CD4-positive, CD25-positive, alpha-beta regulatory T cell (primary cell): ENCODE results near the gene KANSL3. TPM values are rescaled to one million over a fixed set of nuclear protein-coding genes. Genes with fewer than 3 reads are reported as not detected.

ENCODE experiments used
- ATAC-seq, 2 donors: fragments of 150-1000 bp; cut with Tn5 transposase; one replicate each; pipeline ENCODE4 v1.10.0; 2021; ENCODE audit warnings: low read depth in 2 of 2, moderate number of reproducible peaks in 2 of 2, moderate library complexity in 1 of 2
- DNase-seq, 3 donors: peaks; one replicate each; pipeline versions ENCODE4 v3.0.0 to v3.0.0-alpha.2; 2012 to 2022; ENCODE audit warnings: mixed read lengths in 1 of 3
- H3K27ac ChIP-seq: one replicate; pipeline ENCODE4 v1.7.0; 2013; ENCODE audit warnings: mild to moderate bottlenecking, low read length; ENCODE audit not compliant: insufficient read depth, poor library complexity, severe bottlenecking
- H3K27me3 ChIP-seq: one replicate; pipeline ENCODE4 v1.7.0; 2013; ENCODE audit warnings: low read length; ENCODE audit not compliant: control insufficient read depth, insufficient read depth
- H3K36me3 ChIP-seq: one replicate; pipeline ENCODE4 v1.7.0; 2013; ENCODE audit warnings: mild to moderate bottlenecking, low read length, moderate library complexity; ENCODE audit not compliant: control insufficient read depth, insufficient read depth
- H3K4me1 ChIP-seq: 2 replicates; pipeline ENCODE4 v1.7.0; 2013; ENCODE audit warnings: mild to moderate bottlenecking, low read length; ENCODE audit not compliant: insufficient read depth, control insufficient read depth, poor library complexity, severe bottlenecking
- H3K4me3 ChIP-seq: one replicate; pipeline ENCODE4 v1.7.0; 2013; ENCODE audit warnings: low read depth, mild to moderate bottlenecking, low read length, moderate library complexity
- H3K9me3 ChIP-seq, 2 experiments: 1 replicate in 1 of 2; 2 replicates in 1 of 2; pipeline ENCODE4 v1.7.0; 2013; ENCODE audit warnings: low read length in 2 of 2, mild to moderate bottlenecking in 1 of 2, moderate library complexity in 1 of 2; ENCODE audit not compliant: control insufficient read depth in 2 of 2
- H3K27ac Mint-ChIP-seq, 3 donors: one replicate each; pipeline ENCODE4 v1.8.0; 2020 to 2022; ENCODE audit warnings: mild to moderate bottlenecking in 3 of 3, mixed read lengths in 3 of 3, moderate library complexity in 2 of 3
- H3K27me3 Mint-ChIP-seq: one replicate; pipeline ENCODE4 v1.8.0; 2022; ENCODE audit warnings: mild to moderate bottlenecking, mixed read lengths
- H3K36me3 Mint-ChIP-seq: one replicate; pipeline ENCODE4 v1.8.0; 2020; ENCODE audit warnings: mixed read lengths
- H3K4me1 Mint-ChIP-seq, 4 donors: one replicate each; pipeline ENCODE4 v1.8.0; 2020 to 2022; ENCODE audit warnings: mixed read lengths in 4 of 4, mild to moderate bottlenecking in 1 of 4
- H3K4me3 Mint-ChIP-seq, 4 donors: one replicate each; pipeline ENCODE4 v1.8.0; 2020 to 2022; ENCODE audit warnings: mild to moderate bottlenecking in 4 of 4, mixed read lengths in 4 of 4, moderate library complexity in 3 of 4
- H3K9me3 Mint-ChIP-seq, 7 donors: one replicate each; pipeline ENCODE4 v1.8.0; 2020 to 2022; ENCODE audit warnings: mixed read lengths in 7 of 7, mild to moderate bottlenecking in 3 of 7, moderate library complexity in 2 of 7
- polyA plus RNA-seq, 4 donors: library from polyadenylated mRNA; unstranded; fragments of 300-500 nt; fragmentation: Illumina TruSeq; gene quantifications; one replicate each; pipeline ENCODE4 v1.2.3, GENCODE V29; 2021
- total RNA-seq: library from RNA; stranded (reverse); gene quantifications from one replicate; pipeline ENCODE4 v1.2.3, GENCODE V29; 2022

Gene KANSL3
- total RNA-seq (55.6 TPM), polyA plus RNA-seq (10 to 100 TPM; 11.2 to 17.9 (median 13.6) TPM)

DNA sequence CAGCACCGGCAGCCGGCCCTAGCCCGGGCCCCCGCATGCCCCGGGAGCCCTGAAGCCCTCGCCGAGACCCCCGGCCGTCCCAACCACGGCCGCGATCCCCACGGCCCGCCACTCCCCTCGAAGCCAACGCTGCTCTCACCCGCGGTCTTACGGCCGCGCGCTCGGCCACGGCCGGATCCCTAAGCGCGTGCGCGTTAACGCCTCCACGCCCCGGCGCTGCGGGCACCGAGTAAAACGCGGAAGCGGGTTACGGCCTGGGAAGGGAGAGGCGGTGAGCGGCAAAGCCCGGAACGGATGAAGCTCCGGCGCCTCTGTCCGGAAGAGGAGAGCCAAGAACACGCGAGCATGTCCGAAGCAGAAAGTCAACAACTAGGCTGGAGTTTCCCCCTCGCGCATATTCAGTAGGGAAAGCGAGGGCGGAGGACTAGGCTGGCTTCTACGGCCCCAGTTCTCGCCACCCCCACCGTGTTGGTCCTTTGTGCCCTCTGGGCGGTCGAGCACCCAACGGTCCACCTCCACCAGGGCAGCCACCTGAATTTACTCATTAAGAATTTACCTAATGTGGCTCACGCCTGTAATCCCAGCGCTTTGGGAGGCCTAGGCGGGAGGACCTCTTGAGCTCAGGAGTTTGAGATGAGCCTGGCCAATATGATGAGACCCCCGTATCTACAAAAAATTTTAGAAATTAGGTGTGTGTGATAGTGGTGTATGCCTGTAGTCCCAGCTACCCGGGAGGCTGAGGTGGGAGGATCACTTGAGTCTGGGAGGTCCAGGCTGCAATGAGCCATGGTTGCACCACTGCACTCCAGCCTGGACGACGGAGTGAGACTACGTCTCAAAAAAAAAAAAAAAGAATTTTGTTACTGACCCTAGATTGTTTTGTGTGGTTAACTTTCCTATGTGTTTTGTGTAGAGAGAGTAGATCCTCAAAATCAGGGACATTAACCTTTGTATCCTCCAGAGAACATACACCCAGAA lies at the start of gene KANSL3:
Gene KANSL3 (minus strand): TSS at position 169 of the 978 bp plus-strand sequence. CDS start 1,177 bp downstream, outside the sequence.
- no peaks in the 10 kb centered on the region for H3K27me3 ChIP-seq
- ATAC-seq (peak; percentile 85 to 90), DNase-seq (peak; percentile 81 to 95 (median 91))
- H3K36me3 ChIP-seq: peaks cover 12% of the 10 kb centered on the region
- peak within 1 kb of the TSS; percentile 87 to 97 (median 93) for H3K27ac Mint-ChIP-seq
- H3K4me3 ChIP-seq: peak within 1 kb of the TSS; percentile 91
- H3K27ac ChIP-seq: peak within 1 kb of the TSS; percentile 82
- peak within 1 kb of the TSS; percentile 94 to 96 (median 94) for H3K4me3 Mint-ChIP-seq
- peaks cover 23% of the 10 kb centered on the region for H3K27me3 Mint-ChIP-seq
- H3K4me1 Mint-ChIP-seq: peaks cover 13 to 49% (median 38%) of the 10 kb centered on the region in 4 donors
- peaks cover 39% of the 10 kb centered on the region for H3K4me1 ChIP-seq
- H3K9me3 ChIP-seq: no peaks in the 10 kb centered on the region
- no peaks in the 10 kb centered on the region for H3K9me3 Mint-ChIP-seq
- peaks cover 11% of the 10 kb centered on the region for H3K36me3 Mint-ChIP-seq

DNA sequence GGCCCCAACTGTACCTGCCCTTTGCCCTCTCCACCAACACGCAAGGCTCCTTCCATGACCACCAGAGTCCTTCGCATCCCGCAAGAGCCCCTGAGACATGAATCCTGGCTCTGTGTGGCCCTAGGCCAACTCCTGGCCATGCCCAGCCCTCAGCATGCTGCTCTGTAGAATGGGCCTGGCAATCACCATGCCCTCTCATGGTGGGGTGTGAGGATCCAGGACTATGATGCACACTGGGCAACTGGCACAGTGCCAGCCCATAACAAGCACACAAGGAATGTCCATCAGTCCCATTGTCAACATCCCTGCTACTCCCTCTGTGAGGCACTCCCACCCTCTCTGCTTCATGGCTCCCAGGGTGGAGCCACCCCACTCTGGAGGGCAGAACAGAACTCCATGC lies 49.2 kb upstream of the KANSL3 start:
- H3K9me3 ChIP-seq: no peaks in the 10 kb centered on the region
- Mint-ChIP-seq H3K4me1 (no peaks in the 10 kb centered on the region), H3K27me3 (peaks cover 4% of the 10 kb centered on the region), H3K27ac (no peak overlapping the region), H3K4me3 (no peak overlapping the region), H3K9me3 (peaks cover 0 to 2% (median 0%) of the 10 kb centered on the region in 7 donors), H3K36me3 (no peaks in the 10 kb centered on the region)
- H3K4me1 ChIP-seq: no peaks in the 10 kb centered on the region
- no peak overlapping the region for H3K4me3 ChIP-seq
- no peaks in the 10 kb centered on the region for H3K27me3 ChIP-seq
- DNase-seq (no peak), ATAC-seq (no peak)
- H3K36me3 ChIP-seq: no peaks in the 10 kb centered on the region
- no peak overlapping the region for H3K27ac ChIP-seq

DNA sequence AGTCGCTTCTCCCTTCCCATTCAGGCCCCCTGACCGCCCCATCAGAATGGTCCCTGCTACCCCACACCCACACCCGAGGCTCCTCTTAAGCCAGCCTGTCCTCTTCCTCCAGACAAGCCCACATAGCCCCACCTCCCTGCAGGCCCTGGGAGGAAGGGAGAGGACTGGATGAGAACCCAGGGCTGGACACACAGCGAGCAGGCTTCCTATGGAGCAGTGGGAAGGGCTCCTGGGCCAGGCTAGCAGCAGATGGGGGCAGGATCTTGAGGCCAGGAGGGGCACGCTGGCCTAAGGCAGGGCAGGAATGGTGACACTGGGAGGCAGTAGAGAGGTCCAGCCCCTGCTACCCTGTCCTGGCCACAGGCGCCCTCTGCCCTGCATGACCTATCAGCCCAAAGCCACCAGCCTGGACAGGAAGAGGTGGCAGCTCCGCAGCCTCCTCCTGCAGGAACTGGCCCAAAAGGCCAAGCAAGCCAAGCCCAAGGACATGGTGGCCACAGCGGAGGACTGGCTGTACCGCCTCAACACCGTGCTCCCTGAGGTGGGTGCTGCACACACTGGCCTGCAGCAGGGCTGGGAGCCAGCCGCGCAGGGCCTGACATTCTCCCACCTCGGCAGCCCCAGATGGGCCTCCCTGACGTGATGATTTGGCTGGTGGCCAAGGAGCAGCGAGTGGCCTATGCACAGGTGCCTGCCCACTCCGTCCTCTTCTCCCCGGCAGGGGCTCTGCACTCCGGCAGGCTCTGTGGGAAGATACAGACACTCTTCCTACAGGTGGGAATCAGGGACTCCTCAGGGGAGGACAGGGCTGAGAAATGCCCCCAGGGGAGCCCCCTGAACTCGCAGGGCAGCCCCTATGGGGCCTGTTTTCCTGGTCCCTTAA lies 47.7 kb upstream of the KANSL3 start:
- Histone ChIP-seq H3K27me3 (no peaks in the 10 kb centered on the region), H3K27ac (no peak overlapping the region), H3K9me3 (no peaks in the 10 kb centered on the region), H3K4me1 (no peaks in the 10 kb centered on the region), H3K36me3 (no peaks in the 10 kb centered on the region), H3K4me3 (no peak overlapping the region)
- Mint-ChIP-seq H3K27me3 (peaks cover 4% of the 10 kb centered on the region), H3K4me3 (no peak overlapping the region), H3K27ac (no peak overlapping the region), H3K4me1 (no peaks in the 10 kb centered on the region), H3K36me3 (no peaks in the 10 kb centered on the region), H3K9me3 (peaks cover 0 to 2% (median 0%) of the 10 kb centered on the region in 7 donors)
- no peak for DNase-seq
- ATAC-seq: no peak

DNA sequence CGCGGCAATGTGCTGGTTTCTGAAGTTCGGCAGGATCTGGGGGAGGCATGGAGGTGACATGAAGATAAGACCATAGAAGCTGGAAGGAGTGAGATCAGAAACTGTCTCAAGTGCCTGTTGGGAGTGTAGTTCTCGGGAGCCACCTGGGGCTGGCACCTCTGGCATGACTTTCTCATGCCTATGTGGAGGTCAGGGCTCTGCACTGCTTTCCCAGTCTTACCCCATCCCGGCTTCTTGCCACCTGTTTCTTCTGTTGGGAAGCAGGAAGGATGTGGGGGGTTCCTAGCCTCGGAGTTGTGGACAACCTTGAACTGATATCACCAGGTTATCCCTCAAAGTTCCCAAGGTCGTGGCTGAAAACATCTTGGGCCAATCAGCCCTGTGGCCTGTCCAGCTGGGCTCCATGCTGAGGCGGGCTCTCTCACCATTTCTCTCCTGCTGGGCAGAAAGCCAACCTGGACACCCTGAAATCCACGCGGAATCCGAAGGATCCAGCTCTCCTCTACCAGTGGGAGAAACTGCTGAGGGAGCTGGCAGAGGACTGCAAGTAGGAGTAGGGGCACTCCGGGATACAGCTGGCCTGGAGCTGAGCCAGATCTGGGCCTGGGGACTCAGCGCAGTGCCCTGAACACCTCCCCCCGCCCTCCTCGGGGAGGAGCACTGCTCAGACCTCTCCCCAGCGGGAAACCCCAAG lies 46.9 kb upstream of the KANSL3 start:
- Mint-ChIP-seq H3K36me3 (no peaks in the 10 kb centered on the region), H3K27ac (no peak overlapping the region), H3K27me3 (peaks cover 10% of the 10 kb centered on the region), H3K4me1 (no peaks in the 10 kb centered on the region), H3K9me3 (peaks cover 0 to 2% (median 0%) of the 10 kb centered on the region in 7 donors), H3K4me3 (no peak overlapping the region)
- no peak for DNase-seq
- Histone ChIP-seq H3K9me3 (no peaks in the 10 kb centered on the region), H3K4me1 (no peaks in the 10 kb centered on the region), H3K36me3 (no peaks in the 10 kb centered on the region), H3K27me3 (no peaks in the 10 kb centered on the region), H3K27ac (no peak overlapping the region), H3K4me3 (no peak overlapping the region)
- no peak for ATAC-seq

DNA sequence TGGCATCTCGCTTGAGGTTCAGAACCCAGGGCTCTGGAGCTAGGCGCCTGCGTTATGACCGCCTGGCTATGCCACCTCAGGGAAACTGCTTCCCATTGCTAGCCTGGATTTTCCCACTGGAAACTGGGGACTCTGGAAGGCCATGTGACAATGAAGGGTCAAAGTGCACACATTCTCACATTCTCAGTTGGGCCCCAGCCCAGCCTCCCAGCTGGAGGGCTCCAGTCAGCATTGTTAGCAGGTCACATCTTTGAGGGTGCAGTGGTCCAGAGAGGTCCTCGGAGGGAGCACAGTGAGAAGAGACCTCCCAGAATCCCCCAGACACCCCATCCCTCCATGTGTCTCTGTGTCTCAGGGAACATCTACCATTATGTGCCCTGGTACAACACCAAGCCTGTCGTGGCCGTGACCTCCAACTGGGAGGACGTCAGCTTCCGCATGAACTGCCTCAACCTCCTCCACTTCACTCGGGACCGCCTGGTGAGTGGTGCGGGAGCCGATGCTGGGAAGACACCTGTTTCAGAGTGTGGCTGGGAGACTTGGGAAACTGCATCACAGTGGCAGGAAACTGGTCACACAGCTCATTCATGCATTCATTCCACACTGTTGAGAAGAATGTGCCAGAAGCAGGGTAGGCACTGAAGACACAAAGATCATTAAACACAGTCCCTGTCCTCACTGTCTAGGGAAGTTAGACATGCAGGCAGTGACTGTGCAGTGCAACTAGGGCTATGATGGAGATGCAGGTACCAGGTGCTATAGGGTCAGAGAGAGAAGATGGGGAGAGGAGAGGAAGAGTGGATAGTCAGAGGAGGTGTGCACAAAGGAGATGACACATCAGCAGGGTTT lies 46.1 kb upstream of the KANSL3 start:
- Mint-ChIP-seq H3K27me3 (peaks cover 13% of the 10 kb centered on the region), H3K27ac (no peak overlapping the region)
- H3K27ac ChIP-seq: no peak overlapping the region

DNA sequence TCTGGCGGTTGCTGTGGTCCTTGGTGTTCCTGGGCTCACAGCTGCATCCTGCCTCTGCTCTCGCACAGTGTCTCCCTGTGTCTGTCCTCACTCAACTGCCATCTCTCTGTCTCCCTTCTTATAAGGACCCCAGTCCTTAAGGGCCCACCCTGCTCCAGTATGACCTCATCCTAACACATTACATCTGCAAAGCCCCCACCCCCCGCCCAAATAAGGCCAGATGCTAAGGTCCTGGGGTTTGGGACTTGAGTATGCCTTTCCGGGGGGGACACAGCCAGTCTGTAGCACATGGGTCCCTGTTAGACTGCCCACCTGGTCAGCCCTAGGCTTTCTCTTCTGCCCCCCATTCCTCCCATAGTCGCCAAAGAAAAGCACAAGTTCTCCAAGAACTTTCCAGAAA lies 45.2 kb upstream of the KANSL3 start:
- Histone ChIP-seq H3K4me3 (no peak overlapping the region), H3K27ac (no peak overlapping the region), H3K9me3 (no peaks in the 10 kb centered on the region), H3K27me3 (no peaks in the 10 kb centered on the region), H3K36me3 (no peaks in the 10 kb centered on the region), H3K4me1 (no peaks in the 10 kb centered on the region)
- Mint-ChIP-seq H3K36me3 (no peaks in the 10 kb centered on the region), H3K27me3 (peaks cover 17% of the 10 kb centered on the region), H3K4me1 (no peaks in the 10 kb centered on the region), H3K27ac (no peak overlapping the region), H3K4me3 (no peak overlapping the region), H3K9me3 (peaks cover 0 to 3% (median 0%) of the 10 kb centered on the region in 7 donors)
- DNase-seq (no peak), ATAC-seq (no peak)

More for the DNA sequence above, 46.1 kb upstream of the KANSL3 start:
- Mint-ChIP-seq H3K9me3 (peaks cover 0 to 3% (median 0%) of the 10 kb centered on the region in 7 donors), H3K4me3 (no peak overlapping the region), H3K36me3 (no peaks in the 10 kb centered on the region), H3K4me1 (no peaks in the 10 kb centered on the region)
- no peak for ATAC-seq
- Histone ChIP-seq H3K4me3 (no peak overlapping the region), H3K9me3 (no peaks in the 10 kb centered on the region), H3K27me3 (no peaks in the 10 kb centered on the region), H3K36me3 (no peaks in the 10 kb centered on the region), H3K4me1 (no peaks in the 10 kb centered on the region)
- DNase-seq: no peak
